ENCODE results near the gene SV2B. TPM values are rescaled to one million over a fixed set of nuclear protein-coding genes. Genes with fewer than 3 reads are reported as not detected.

SV2B gene
- total RNA-seq, 1 experiment from 2014 or later: 0.44 TPM

DNA sequence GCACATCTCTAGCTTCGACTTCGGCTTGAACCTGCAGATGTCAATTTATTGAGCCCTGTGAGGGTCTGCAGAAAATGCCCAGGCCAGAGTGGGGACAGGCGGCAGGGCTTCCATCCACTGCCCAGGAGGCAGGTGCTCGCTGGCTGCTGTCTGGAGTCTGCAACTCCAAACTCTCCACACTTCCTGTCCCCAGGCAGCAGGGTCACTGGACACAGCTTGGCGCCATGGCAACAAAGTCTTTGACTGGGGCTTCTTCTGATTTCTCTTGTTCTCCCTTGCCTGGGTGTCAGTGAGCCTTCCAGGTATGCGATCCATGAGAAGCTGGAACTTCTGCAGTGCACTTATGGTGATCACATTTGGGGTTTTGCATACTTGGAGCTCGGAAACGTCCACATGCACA lies 33.5 kb downstream of the SV2B start:
- intact Hi-C loops (cut with micrococcal nuclease): no loop called here
- TF ChIP-seq, protein P1, sequence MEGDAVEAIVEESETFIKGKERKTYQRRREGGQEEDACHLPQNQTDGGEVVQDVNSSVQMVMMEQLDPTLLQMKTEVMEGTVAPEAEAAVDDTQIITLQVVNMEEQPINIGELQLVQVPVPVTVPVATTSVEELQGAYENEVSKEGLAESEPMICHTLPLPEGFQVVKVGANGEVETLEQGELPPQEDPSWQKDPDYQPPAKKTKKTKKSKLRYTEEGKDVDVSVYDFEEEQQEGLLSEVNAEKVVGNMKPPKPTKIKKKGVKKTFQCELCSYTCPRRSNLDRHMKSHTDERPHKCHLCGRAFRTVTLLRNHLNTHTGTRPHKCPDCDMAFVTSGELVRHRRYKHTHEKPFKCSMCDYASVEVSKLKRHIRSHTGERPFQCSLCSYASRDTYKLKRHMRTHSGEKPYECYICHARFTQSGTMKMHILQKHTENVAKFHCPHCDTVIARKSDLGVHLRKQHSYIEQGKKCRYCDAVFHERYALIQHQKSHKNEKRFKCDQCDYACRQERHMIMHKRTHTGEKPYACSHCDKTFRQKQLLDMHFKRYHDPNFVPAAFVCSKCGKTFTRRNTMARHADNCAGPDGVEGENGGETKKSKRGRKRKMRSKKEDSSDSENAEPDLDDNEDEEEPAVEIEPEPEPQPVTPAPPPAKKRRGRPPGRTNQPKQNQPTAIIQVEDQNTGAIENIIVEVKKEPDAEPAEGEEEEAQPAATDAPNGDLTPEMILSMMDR (IDR thresholded peaks at IDR 0.05; ENCODE audit: unreplicated experiment): no peak
- H3K4me3 Mint-ChIP-seq (ENCODE audit: unreplicated experiment): no peak overlapping the region
- ChIA-PET POLR2A (no interaction called here), CTCF (interaction anchor here (0.6 to 1.0 kb wide), 2 partner anchors 80 to 91 kb away, joined by 3 to 4 read pairs; no protein-coding TSS in a partner anchor)
- no peaks in the 10 kb centered on the region for H3K36me3 Mint-ChIP-seq (ENCODE audit: insufficient read depth, unreplicated experiment)
- DNase-seq (ENCODE audit: unreplicated experiment): no peak
- no TSS peak for BruUV-seq (replicated peaks)
- no peak overlapping the region for H3K27ac Mint-ChIP-seq (ENCODE audit: low read depth, unreplicated experiment)
- H3K27me3 Mint-ChIP-seq (ENCODE audit: insufficient read depth, unreplicated experiment): no peaks in the 10 kb centered on the region
- H3K4me1 Mint-ChIP-seq (ENCODE audit: insufficient read depth, unreplicated experiment): no peaks in the 10 kb centered on the region
- H3K9me3 Mint-ChIP-seq (ENCODE audit: unreplicated experiment): no peaks in the 10 kb centered on the region

DNA sequence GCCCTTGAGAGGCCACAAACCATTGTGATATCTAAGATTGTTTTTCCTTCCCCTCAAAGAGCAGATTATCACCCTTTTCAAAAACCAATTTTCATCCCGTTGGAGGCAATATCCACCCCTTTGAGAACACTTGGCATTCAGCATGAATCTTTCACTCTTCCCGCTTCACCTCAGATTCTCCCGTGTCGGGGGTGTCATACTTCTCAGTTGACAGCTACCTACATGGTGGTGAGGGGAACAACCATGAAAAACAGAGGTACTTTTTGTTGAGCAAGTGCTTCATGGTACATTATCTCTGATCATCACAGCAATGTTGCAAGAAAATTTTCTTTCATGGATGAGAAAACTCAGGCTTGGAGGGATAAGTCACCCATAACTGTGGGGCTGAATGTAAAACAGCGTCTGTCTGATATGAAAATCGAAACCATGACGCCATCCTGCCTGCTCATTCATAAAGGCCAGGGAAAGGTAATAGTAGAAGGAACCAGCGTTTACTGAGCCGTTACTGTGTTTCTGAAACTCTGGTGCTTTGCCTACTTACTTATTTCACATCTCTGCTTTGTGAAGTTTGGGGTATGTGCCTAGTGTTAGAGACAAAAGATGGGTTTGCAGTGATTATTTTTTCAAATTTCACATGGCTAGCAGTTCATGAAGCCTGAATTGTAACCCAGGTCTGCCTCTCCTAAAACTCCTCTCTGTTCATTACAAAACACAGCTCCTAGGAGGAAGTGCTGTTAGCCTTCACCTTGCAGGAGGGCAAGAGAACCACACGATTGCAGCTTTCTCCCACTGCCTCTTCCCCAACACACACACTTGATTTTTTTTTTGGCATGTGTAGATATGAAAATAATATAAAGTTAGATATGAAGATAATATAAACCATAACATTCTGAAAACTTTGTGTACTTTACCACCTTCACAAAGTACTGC lies 35.4 kb downstream of the SV2B start:
- TF ChIP-seq, protein P1 (IDR thresholded peaks at IDR 0.05; ENCODE audit: unreplicated experiment): no peak
- Mint-ChIP-seq H3K4me3 (ENCODE audit: unreplicated experiment) (no peak overlapping the region), H3K36me3 (ENCODE audit: insufficient read depth, unreplicated experiment) (no peaks in the 10 kb centered on the region), H3K4me1 (ENCODE audit: insufficient read depth, unreplicated experiment) (no peaks in the 10 kb centered on the region), H3K27ac (ENCODE audit: low read depth, unreplicated experiment) (no peak overlapping the region), H3K27me3 (ENCODE audit: insufficient read depth, unreplicated experiment) (peaks cover 8% of the 10 kb centered on the region), H3K9me3 (ENCODE audit: unreplicated experiment) (no peaks in the 10 kb centered on the region)
- BruUV-seq (replicated peaks): no TSS peak
- CTCF ChIA-PET: interaction anchor here (1.0 to 1.4 kb wide), 3 partner anchors 86 to 137 kb away, joined by 3 to 4 read pairs (median 4); no protein-coding TSS in a partner anchor
- intact Hi-C loops (cut with micrococcal nuclease): no loop called here
- DNase-seq (ENCODE audit: unreplicated experiment): no peak
- POLR2A ChIA-PET: no interaction called here

DNA sequence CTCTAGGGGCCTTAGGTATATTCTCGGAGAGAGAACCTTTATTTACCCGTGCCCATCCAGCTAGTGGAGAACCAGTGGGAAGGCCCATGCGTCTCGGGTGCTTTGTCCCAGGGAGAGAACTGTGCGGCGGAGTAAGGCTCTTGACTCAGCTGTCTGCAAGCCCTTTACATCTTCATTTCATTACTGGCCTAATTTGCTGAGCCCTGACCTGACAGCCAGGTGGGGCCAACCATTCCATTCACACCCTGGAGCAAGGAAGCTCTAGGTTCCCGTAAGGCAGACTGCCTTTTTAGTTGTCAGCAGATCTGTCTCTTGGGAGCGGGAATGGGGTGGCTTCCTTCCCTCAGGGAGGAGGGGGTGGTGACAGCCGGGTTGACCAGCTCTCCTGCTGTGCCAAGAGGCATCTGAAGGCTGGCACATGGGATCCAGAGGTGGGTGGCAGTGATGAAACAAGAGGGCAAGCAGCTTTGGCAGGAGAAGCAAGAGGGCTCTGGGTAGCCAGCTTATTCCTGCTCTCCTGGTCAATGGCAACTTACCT lies 36.4 kb downstream of the SV2B start:
- intact Hi-C loops (cut with micrococcal nuclease): no loop called here
- TF ChIP-seq, protein P1 (IDR thresholded peaks at IDR 0.05; ENCODE audit: unreplicated experiment): no peak
- Mint-ChIP-seq H3K27ac (ENCODE audit: low read depth, unreplicated experiment) (no peak overlapping the region), H3K27me3 (ENCODE audit: insufficient read depth, unreplicated experiment) (peaks cover 8% of the 10 kb centered on the region), H3K4me3 (ENCODE audit: unreplicated experiment) (no peak overlapping the region), H3K36me3 (ENCODE audit: insufficient read depth, unreplicated experiment) (no peaks in the 10 kb centered on the region), H3K9me3 (ENCODE audit: unreplicated experiment) (no peaks in the 10 kb centered on the region), H3K4me1 (ENCODE audit: insufficient read depth, unreplicated experiment) (no peaks in the 10 kb centered on the region)
- BruUV-seq (replicated peaks): no TSS peak
- ChIA-PET CTCF (interaction anchor here (0.5 kb wide), 1 partner anchor 15 kb away, joined by 4 read pairs; no protein-coding TSS in a partner anchor), POLR2A (no interaction called here)
- no peak for DNase-seq (ENCODE audit: unreplicated experiment)

DNA sequence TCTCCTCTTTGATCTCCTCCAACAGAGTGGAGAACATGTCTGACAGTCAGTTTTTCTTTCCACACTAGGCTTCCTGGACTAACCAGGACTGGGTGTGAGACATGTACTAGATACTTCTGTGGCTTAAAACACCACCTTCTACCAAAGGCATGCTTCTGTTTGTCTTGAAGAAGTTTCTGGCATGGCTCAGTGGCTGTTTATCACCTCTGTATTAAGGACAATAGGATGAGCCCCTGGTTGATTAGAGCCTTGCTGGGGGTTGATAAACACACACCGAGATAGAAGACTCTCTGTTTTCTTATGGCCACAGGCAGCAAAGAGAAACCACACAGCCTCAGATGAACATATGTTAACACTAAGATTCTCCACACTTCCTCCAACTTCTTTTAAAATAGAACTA lies 40.5 kb downstream of the SV2B start:
- DNase-seq (ENCODE audit: unreplicated experiment): no peak
- TF ChIP-seq, protein P1 (IDR thresholded peaks at IDR 0.05; ENCODE audit: unreplicated experiment): no peak
- BruUV-seq (replicated peaks): no TSS peak
- H3K9me3 Mint-ChIP-seq (ENCODE audit: unreplicated experiment): no peaks in the 10 kb centered on the region
- POLR2A ChIA-PET: no interaction called here
- intact Hi-C loops (cut with micrococcal nuclease): no loop called here
- no peak overlapping the region for H3K4me3 Mint-ChIP-seq (ENCODE audit: unreplicated experiment)
- no peaks in the 10 kb centered on the region for H3K36me3 Mint-ChIP-seq (ENCODE audit: insufficient read depth, unreplicated experiment)
- CTCF ChIA-PET: interaction anchor here (0.7 to 2.6 kb wide), 9 partner anchors 11 to 184 kb away, joined by 3 to 11 read pairs (median 4); partner anchors contain the start of gene SV2B
- H3K27ac Mint-ChIP-seq (ENCODE audit: low read depth, unreplicated experiment): no peak overlapping the region
- H3K4me1 Mint-ChIP-seq (ENCODE audit: insufficient read depth, unreplicated experiment): no peaks in the 10 kb centered on the region
- peaks cover 27% of the 10 kb centered on the region for H3K27me3 Mint-ChIP-seq (ENCODE audit: insufficient read depth, unreplicated experiment)

All from MCF 10A (cell line).